Esophagus squamous epithelium (tissue), 4 donors: ENCODE results near the gene EMX2.

Experiments
- CTCF ChIP-seq, 6 experiments: fragments of 450-650 bp in 4 of 6; fragments of 200-600 bp in 2 of 6; sonication (generic) in 2 of 6; IDR thresholded peaks; one replicate each; pipeline ENCODE4 v1.5.1; 2016 to 2019; ENCODE audit warnings: antibody characterized with exemption in 6 of 6, mild to moderate bottlenecking in 4 of 6, moderate library complexity in 4 of 6
- POLR2A ChIP-seq, 4 donors: fragments of 450-650 bp; IDR thresholded peaks; one replicate each; pipeline ENCODE4 v1.6.1; 2017; ENCODE audit warnings: antibody characterized with exemption in 4 of 4, mild to moderate bottlenecking in 4 of 4, moderate library complexity in 3 of 4

- TF ChIP-seq CTCF (IDR thresholded peaks at IDR 0.05) (no peak), POLR2A (IDR thresholded peaks at IDR 0.05) (no peak)
Measured at GRCh38 chr10:117502421-117503243, 39.9 kb upstream of the EMX2 start.
